Activated CD8-positive, alpha-beta memory T cell treated with anti-CD3 and anti-CD28 coated beads, Interleukin-2, amount 50 U/mL, for 24 hours (primary cell): ENCODE results near the gene PRRC2A.

Experiments used
- DNase-seq: peaks from one replicate; pipeline ENCODE4 v3.0.0-alpha.2; 2020; ENCODE audit errors: extremely low read depth

Gene PRRC2A

DNA sequence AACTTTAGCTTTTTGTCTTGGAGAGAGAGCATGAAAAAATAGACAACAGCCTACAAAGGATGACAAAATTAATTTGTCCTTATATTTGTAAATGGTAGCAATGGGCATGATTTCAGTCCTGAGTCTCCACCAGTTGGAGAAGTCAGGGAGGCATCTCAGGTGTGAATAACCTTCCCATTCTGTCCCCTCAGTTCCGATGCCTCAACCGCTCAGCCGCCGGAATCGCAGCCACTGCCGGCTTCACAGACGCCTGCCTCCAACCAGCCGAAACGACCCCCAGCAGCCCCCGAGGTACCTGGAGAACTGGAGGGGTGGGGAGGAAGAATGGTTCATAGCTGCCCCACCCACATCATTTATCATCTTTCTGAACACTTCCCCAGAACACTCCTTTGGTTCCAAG lies 3.6 kb downstream of the PRRC2A start:
- no peak for DNase-seq

DNA sequence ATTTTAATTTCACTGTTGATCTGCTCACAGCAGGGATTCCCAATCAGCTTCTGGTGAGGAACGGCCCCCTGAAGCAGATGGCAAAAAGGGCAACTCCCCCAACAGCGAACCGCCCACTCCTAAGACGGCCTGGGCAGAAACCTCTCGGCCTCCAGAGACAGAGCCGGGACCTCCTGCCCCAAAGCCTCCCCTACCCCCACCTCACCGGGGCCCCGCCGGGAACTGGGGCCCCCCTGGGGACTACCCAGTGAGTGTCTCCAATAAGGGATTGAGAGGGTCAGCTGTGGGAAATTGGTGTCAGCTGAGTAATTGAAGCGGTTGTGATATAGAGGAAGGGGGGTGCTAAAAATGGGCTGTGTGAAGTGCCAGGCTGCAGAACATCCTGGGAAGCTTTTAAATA lies 6.4 kb downstream of the PRRC2A start:
- no peak for DNase-seq

DNA sequence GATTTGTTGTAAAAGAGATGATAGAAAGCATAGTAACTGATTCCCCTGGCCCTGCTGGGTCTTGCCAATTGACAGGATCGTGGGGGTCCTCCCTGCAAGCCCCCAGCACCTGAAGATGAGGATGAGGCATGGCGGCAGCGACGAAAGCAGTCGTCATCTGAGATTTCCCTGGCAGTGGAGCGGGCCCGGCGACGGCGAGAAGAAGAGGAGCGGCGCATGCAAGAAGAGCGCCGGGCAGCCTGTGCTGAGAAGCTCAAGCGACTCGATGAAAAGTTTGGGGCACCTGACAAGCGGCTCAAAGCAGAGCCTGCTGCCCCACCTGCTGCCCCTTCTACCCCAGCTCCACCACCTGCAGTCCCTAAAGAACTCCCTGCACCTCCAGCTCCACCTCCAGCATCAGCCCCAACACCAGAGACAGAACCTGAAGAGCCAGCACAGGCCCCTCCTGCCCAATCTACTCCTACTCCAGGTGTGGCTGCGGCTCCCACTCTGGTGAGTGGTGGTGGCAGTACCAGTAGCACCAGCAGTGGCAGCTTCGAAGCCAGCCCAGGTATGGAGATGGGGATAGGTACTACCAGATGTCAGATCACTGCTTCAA lies 7.3 kb downstream of the PRRC2A start:
- no peak for DNase-seq

DNA sequence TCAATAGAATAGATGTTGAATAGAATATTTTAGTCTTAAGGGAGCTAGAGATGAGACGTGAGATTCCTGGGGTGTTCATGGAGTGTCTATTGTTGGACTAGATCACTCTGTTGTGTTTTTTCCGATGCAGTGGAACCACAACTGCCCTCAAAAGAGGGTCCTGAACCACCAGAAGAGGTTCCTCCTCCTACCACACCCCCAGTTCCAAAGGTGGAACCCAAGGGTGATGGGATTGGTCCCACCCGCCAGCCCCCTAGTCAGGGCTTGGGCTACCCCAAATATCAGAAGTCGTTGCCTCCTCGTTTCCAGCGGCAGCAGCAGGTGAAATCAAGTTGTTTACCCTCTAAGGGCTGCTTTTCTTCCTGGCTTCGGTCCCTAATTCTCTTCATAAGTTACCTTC lies 8.5 kb downstream of the PRRC2A start:
- DNase-seq: no peak

DNA sequence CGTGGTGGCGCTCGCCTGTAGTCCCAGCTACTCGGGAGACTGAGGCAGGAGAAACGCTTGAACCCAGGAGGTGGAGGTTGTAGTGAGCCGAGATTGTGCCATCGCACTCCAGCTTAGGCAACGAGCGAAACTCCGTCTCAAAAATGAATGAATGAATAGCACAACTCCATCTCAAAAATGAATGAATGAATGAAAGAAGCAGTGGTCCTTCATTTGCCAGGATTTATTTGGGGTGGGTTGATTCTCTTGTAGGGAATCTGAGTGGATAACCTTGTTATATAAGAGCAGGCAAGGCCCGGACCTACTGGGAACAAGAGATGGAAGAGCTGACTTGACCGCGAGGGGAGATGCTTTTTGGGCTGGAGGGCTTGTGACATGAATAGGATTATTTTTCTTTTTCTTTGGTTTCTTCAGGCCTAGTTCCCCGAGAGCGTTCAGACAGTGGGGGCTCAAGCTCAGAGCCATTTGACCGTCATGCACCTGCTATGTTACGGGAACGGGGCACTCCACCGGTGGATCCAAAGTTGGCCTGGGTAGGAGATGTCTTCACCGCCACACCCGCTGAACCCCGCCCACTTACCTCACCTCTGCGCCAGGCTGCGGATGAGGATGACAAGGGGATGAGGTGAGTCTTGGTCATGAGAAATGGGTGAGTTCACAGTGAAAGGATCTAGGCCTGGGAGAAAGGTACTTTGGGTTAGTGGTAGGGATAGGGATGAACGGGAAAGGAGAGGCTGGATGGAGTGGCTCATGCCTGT lies 9.8 kb downstream of the PRRC2A start:
- no peak for DNase-seq

DNA sequence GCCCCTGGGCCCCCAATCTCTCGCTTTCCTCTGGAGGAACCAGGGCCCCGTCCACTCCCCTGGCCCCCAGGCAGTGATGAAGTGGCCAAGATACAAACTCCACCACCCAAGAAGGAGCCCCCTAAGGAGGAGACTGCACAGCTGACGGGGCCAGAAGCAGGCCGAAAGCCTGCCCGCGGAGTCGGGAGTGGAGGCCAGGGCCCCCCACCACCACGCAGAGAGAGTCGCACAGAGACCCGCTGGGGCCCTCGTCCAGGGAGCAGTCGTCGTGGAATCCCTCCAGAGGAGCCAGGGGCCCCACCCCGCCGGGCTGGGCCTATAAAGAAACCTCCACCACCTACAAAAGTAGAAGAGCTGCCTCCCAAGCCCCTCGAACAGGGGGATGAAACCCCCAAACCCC lies 10.7 kb downstream of the PRRC2A start:
- no peak for DNase-seq

DNA sequence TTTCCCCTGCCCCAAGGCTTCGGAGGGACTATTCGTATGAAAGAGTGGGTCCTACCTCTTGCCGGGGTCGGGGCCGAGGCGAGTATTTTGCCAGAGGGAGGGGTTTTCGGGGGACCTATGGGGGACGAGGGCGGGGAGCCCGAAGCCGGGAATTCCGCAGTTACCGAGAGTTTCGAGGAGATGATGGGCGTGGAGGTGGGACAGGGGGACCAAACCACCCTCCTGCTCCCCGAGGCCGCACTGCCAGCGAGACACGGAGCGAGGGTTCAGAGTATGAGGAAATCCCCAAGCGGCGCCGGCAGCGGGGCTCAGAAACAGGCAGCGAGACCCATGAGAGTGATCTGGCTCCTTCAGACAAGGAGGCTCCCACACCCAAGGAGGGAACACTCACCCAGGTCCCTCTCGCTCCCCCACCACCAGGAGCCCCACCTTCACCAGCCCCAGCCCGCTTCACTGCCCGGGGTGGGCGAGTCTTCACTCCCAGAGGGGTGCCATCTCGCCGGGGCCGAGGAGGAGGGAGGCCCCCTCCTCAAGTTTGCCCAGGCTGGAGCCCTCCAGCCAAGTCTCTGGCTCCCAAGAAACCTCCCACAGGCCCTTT lies 11.3 kb downstream of the PRRC2A start:
- no peak for DNase-seq

DNA sequence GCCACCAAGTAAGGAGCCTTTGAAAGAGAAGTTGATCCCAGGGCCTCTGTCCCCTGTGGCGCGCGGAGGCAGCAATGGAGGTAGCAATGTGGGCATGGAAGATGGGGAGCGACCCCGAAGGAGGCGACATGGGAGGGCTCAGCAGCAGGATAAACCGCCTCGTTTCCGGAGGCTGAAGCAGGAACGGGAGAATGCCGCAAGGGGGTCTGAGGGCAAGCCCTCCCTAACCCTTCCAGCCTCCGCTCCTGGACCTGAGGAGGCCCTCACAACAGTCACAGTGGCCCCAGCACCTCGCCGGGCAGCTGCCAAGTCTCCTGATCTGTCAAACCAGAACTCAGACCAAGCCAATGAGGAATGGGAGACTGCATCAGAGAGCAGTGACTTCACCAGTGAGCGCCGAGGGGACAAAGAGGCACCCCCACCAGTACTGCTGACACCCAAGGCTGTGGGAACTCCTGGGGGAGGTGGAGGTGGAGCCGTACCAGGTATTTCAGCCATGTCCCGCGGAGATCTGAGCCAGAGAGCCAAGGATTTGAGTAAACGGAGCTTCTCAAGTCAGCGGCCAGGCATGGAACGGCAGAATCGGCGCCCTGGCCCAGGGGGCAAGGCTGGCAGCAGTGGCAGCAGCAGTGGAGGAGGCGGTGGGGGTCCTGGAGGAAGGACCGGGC lies 11.9 kb downstream of the PRRC2A start:
- DNase-seq: no peak

DNA sequence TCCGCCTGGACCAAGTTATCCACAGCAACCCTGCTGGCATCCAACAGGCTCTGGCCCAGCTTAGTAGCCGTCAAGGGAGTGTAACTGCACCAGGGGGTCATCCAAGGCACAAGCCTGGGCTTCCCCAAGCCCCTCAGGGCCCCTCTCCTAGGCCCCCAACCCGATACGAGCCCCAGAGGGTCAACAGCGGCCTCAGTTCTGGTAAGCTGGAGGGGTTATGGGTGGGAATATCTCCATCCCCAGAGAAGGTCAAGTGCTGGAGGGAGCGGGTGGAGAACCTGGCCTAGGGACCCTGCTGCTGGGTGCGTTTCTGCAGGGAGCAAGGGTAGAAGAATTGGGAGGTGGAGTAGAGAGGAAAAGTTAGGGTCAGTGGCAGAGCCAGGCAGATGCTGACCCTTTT lies 12.9 kb downstream of the PRRC2A start:
- no peak for DNase-seq

DNA sequence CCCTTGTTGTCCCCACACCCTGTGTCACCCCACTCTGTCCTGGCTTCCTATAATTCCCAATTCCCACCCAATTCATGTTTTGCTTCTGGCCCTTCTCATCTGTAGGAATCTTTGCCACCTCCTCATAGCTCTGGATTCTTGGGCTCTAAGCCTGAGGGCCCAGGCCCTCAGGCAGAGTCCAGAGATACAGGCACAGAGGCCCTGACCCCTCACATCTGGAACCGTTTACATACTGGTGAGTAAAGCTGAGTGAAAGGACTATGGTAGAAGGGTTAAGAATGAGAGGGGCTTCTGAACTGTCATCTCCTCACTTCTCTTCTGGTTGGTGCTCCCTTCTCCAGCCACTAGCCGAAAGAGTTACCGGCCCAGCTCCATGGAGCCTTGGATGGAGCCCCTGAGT lies 13.6 kb downstream of the PRRC2A start:
- DNase-seq: no peak

DNA sequence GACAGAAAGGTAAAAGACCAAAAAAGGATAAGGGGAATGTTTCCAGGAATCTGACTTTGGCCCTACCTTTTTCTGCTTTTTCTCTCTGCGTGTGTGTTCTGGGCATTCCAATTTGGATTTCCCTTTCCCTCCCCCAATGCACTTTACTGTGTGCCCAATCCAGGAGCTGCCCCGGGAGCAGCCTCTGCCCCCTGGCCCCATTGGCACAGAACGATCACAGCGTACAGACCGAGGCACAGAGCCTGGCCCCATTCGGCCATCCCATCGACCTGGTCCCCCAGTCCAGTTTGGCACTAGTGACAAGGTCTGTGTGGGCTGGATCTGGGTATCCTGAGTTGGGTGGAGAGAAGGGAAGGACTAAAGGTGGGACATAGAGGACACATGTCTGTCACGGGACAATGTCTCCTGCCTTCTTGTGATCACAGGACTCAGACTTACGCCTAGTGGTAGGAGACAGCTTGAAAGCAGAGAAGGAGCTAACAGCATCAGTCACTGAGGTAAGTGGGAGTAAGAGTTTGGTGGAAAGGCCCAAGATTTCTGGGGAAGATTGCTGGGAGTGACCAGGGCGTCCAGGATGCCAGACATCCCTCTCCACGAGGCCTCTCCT lies 14.6 kb downstream of the PRRC2A start:
- no peak for DNase-seq

DNA sequence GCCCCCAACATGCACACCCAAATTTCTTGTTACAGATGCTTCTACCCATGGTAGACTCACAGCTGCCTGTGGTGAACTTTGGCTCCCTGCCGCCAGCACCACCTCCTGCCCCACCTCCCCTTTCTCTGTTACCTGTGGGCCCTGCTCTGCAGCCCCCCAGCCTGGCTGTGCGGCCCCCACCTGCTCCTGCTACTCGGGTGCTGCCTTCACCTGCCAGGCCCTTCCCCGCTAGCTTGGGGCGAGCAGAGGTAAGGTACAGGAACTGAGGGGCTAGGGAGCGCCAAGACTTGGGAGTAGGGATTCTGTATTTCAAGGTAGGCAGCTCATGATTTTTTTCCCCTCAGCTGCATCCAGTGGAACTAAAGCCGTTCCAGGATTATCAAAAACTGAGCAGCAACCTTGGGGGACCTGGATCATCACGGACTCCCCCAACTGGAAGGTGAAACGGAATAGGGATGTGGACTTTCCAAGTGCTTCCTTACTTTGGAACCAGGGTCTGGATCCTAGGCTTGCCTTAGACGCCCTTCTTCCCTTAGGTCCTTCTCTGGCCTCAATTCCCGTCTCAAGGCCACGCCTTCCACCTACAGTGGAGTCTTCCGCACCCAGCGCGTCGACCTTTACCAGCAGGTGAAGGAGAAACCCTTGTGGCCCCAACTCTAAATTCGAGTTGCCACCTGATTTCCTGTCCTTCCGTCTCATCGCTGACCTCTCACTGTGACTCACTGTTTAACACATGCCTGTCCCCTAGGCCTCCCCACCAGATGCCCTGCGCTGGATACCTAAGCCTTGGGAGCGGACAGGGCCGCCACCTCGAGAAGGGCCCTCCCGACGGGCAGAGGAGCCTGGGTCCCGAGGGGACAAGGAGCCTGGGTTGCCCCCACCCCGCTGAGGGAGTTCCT lies 16.4 kb downstream of the PRRC2A start:
- no peak for DNase-seq

DNA sequence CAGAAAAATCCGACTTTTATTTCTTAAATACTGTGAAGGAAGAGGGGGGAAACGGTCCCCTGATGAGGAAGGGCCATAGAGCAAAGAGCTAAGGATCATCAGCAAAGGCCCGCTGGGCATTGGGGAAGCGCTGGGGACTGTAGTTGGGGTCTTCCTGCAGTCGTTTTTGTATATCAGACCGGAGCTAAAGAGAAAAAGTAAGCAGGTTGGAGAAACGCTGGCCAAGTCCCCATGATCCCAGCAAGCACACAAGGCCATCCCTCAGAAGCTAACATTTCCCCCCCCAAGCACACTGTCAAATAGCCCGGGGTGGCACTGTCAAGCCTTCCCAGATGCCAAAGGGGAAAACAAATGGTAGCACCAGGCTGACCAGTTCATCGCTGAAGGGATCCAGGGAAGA lies 18.5 kb downstream of the PRRC2A start:
- no peak for DNase-seq

DNA sequence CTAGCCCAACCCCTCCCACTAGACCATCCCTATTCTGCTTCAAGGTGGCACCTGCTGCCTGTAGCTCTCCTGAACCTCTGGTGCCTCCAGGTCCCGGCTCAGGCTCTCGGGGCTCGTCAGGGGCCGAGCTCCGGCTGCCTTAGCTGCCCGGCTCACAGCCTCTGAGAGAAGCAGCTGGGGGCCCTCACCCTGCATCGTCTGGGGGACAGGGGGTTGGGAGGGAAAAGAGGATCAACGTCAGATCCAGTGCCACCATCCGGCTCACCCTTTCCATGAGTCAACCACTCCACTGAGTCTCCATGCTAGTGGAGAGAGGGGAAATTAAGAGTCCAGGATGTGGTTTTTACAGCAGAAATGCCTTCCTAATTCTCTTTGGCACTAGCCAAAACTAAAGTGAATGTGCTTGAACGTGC lies 18.9 kb downstream of the PRRC2A start:
- DNase-seq: no peak

DNA sequence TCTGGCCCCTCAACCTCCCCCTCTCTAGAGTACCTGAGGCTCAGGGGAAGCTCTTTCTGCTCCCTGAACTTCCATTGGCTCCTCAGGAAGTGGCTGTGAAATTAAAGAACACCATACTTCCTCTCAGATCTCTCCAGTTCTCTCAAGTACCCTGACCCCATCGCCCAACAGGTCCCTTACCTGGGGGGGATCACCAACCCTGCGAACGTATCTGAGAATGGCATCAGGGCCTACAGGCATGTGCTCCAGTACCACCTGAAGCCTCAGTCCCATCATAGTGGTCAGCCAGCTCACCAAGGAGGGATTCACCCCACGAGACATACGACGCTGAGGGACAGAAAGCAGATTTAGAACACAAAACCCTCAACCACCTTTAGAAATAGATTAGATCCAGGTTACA lies 20.1 kb downstream of the PRRC2A start:
- no peak for DNase-seq

DNA sequence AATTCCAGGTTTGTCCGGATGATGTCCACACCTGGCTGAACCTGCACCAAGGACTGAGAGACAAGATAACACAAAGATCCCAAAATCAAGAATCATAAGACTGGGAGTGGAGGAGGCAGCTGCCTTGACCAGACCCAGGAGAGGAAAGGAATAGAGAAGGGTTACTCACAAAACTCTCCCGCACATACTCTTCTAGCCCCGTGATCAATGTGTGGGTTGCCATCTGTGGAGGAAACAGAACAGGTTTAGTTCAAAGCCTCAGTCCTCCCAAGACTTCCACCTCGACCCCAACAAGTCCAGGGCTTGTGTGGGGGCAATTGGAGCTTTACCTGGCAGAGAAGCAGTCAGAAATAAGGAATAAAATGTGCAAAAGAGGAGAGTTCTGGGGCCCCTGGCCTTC lies 20.9 kb downstream of the PRRC2A start:
- no peak for DNase-seq

DNA sequence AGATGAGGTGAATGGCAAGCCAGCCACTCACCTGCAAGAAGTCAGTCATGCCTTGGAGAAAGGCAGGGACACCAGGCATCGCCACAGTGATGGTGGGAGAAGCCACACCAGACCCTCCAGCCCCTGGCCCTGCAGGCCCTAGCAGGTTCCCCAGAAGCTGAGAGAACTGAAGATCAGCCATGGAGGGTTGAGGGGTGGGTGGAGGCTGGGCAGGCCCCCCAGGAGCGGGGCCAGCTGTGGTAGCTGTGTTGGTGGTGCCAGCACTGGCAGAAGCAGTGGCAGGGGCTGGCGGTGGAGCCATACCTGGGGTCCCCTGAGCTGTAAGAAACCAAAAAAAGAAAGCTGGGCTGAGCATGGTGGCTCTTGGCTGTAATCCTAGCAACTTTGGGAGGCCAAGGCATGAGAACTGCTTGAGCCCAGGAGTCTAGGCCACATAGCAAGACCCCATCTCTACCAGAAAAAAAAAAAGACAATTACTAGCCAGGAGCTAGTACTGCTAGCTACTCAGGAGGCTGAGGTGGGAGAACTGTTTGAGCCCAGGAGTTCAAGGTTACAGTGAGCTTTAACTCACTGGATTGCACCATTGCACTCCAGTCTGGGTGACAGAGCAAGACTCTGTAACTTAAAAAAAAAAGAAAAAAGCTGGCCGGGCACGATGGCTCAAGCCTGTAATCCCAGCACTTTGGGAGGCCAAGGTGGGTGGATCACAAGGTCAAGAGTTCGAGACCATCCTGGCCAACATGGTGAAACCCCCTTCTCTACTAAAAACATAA lies 22.5 kb downstream of the PRRC2A start:
- no peak for DNase-seq

DNA sequence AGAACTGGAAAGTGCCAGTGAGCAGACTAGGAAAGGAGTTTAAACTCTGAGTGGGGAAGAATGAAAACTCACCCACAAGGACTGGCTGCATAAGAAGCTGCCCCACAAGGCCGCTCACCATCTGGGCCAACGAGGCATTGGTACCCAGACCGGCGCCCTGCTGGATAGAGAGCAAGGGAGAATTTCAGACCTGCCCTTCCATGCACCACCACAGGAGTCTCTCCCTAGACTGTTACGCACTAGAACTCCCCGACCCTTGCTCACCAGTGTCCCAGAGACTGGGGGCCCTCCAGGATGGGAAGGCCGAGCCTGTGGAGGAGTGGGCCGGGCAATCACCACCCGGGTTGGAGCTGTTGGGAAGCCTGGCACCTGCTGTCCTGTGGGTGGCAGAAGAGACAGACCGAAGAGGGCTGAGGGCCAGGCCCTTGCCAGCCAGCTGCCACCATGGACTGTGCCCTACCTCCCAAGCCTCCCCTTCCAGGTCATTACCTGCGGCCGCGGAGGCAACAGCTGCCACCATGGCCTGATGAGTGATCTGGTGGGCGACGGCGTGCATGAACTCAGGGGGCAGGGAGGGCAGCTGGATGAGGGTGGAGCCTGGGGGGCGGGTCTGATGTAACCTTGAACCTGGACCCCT lies 23.4 kb downstream of the PRRC2A start:
- no peak for DNase-seq

DNA sequence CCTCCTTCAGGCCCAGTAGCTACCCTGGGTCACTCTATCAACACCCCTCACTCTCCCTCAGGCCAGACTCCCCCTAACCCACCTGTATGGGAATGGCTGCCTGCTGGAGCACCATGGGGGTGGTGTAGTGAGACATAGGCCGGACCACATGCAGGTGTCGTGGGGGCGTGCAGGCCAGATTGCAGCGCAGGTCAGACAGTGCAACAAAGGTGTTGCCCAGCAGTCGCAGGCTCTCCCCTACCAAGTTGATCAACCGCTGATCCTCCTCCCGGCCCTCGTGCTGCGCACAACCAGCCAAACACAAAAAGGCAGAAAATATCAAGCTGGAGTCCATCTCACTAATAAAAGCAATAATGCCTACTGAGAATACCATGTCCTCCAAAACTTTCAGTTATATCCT lies 24.8 kb downstream of the PRRC2A start:
- DNase-seq: no peak

DNA sequence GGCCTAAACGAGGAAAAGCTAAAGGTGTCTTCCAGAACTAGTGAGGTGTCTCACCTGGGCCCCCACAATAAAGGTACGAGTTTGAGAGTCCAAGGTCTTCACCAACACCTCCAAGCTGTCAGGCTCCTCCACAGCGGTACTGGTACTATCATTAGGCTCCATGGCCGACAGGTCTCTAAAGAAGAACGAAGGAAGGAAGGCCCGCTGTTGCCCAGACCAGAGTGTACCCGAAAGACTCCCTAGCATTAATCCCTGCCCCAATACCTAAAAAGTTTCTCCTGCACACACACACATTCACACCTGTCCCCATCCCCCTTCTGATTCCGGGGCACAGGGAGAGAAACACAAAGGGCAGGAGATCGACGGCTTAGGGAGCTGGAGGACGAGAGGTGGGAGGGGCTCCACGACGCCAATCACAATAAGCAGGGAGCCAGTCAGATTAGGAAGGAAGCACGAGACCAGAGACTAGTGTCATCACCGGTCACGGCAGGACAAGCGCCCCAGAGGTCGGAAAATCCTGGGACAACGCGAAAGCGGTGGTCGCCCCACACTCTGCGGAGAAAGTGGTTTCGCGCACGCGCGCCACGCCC lies 31.2 kb downstream of the PRRC2A start:
- DNase-seq: no peak
